ENCODE data around the gene GOT1. TPM values are rescaled to one million over a fixed set of nuclear protein-coding genes. Genes with fewer than 3 reads are reported as not detected.

Gene GOT1
- total RNA-seq, 1 experiment from 2014 or later = 56.8 TPM

- DNase-seq (ENCODE audit: low spot score) (no peak), ATAC-seq (no peak)
- Mint-ChIP-seq H3K9me3 (no peaks in the 10 kb centered on the region), H3K27ac (no peak overlapping the region), H3K27me3 (ENCODE audit: low read depth) (no peaks in the 10 kb centered on the region; the same call in 1 of the 2 replicates), H3K4me3 (no peak overlapping the region), H3K36me3 (no peaks in the 10 kb centered on the region), H3K4me1 (peaks cover 4% of the 10 kb centered on the region; the same call in 1 of the 2 replicates)
- TF ChIP-seq ZNF281 (CRISPR knock-in tag; IDR thresholded peaks at IDR 0.05) (no peak), ZNF396 (CRISPR knock-in tag; IDR thresholded peaks at IDR 0.05; ENCODE audit: borderline replicate concordance) (no peak), FOXP4 (CRISPR knock-in tag; IDR thresholded peaks at IDR 0.05) (no peak), ZNF121 (CRISPR knock-in tag; IDR thresholded peaks at IDR 0.05) (no peak), JAZF1 (CRISPR knock-in tag; IDR thresholded peaks at IDR 0.05) (no peak)
- POLR2A ChIA-PET = no interaction called here
- CTCF ChIA-PET = no interaction called here
Observed at GRCh38 chr10:99375426-99375825, 55.0 kb downstream of the GOT1 start.

GRCh38 chr10:99374972-99375371, 55.5 kb downstream of the GOT1 start:
- no peak for DNase-seq (ENCODE audit: low spot score)
- Mint-ChIP-seq H3K4me3 (no peak overlapping the region), H3K4me1 (peaks cover 4% of the 10 kb centered on the region; the same call in 1 of the 2 replicates), H3K9me3 (no peaks in the 10 kb centered on the region), H3K36me3 (no peaks in the 10 kb centered on the region), H3K27ac (no peak overlapping the region), H3K27me3 (ENCODE audit: low read depth) (no peaks in the 10 kb centered on the region; the same call in 1 of the 2 replicates)
- ChIA-PET CTCF (no interaction called here), POLR2A (no interaction called here)
- ATAC-seq = no peak
- TF ChIP-seq ATF3 (CRISPR knock-in tag; conservative IDR thresholded peaks at IDR 0.05) (no peak), ESRRA (CRISPR knock-in tag; IDR thresholded peaks at IDR 0.05; ENCODE audit: borderline replicate concordance) (no peak), USF1 (CRISPR knock-in tag; IDR thresholded peaks at IDR 0.05) (no peak), FOXK1 (CRISPR knock-in tag; IDR thresholded peaks at IDR 0.05) (no peak), ELF4 (CRISPR knock-in tag; IDR thresholded peaks at IDR 0.05; ENCODE audit: low read depth) (no peak), ZBTB43 (CRISPR knock-in tag; IDR thresholded peaks at IDR 0.05) (no peak), ATF1 (CRISPR knock-in tag; IDR thresholded peaks at IDR 0.05) (no peak), GRHL2 (CRISPR knock-in tag; IDR thresholded peaks at IDR 0.05; ENCODE audit: insufficient replicate concordance, severe bottlenecking) (no peak), ZNF532 (CRISPR knock-in tag; IDR thresholded peaks at IDR 0.05; ENCODE audit: borderline replicate concordance) (no peak), ZBTB21 (CRISPR knock-in tag; IDR thresholded peaks at IDR 0.05; ENCODE audit: borderline replicate concordance) (no peak), E2F5 (CRISPR knock-in tag; IDR thresholded peaks at IDR 0.05) (no peak), ZNF512 (CRISPR knock-in tag; IDR thresholded peaks at IDR 0.05; ENCODE audit: borderline replicate concordance) (no peak), MLX (CRISPR knock-in tag; IDR thresholded peaks at IDR 0.05) (no peak)
